ENCODE data around the gene TENM4. TPM values are rescaled to one million over a fixed set of nuclear protein-coding genes. Genes with fewer than 3 reads are reported as not detected.

TENM4 gene
- total RNA-seq, 1 experiment from 2014 or later, result 9.9 TPM

- Mint-ChIP-seq H3K27ac (ENCODE audit: low read depth, unreplicated experiment) (no peak overlapping the region), H3K9me3 (ENCODE audit: unreplicated experiment) (no peaks in the 10 kb centered on the region), H3K4me3 (ENCODE audit: unreplicated experiment) (no peak overlapping the region), H3K36me3 (ENCODE audit: insufficient read depth, unreplicated experiment) (no peaks in the 10 kb centered on the region), H3K27me3 (ENCODE audit: insufficient read depth, unreplicated experiment) (no peaks in the 10 kb centered on the region), H3K4me1 (ENCODE audit: insufficient read depth, unreplicated experiment) (no peaks in the 10 kb centered on the region)
- no peak for TF ChIP-seq CTCF (IDR thresholded peaks at IDR 0.05; ENCODE audit: unreplicated experiment)
- CTCF ChIA-PET, result interaction anchor here (0.6 to 0.9 kb wide), 2 partner anchors 22 to 31 kb away, joined by 3 read pairs; no protein-coding TSS in a partner anchor
- BruUV-seq (replicated peaks), result no TSS peak
- no peak for DNase-seq (ENCODE audit: unreplicated experiment)
- POLR2A ChIA-PET, result no interaction called here
- intact Hi-C loops (cut with micrococcal nuclease), result no loop called here
These were observed 675.9 kb downstream of the TENM4 start for GRCh38 chr11:78764946-78765345.

GRCh38 chr11:78763664-78764063 lies 677.2 kb downstream of the TENM4 start:
- H3K27ac Mint-ChIP-seq (ENCODE audit: low read depth, unreplicated experiment), result no peak overlapping the region
- intact Hi-C loops (cut with micrococcal nuclease), result no loop called here
- no peak for DNase-seq (ENCODE audit: unreplicated experiment)
- POLR2A ChIA-PET, result interaction anchor here (0.6 to 0.8 kb wide), 3 partner anchors 9 to 16 kb away, joined by 3 to 4 read pairs (median 3); no protein-coding TSS in a partner anchor
- no peak for TF ChIP-seq CTCF (IDR thresholded peaks at IDR 0.05; ENCODE audit: unreplicated experiment)
- no TSS peak for BruUV-seq (replicated peaks)
- H3K4me3 Mint-ChIP-seq (ENCODE audit: unreplicated experiment), result no peak overlapping the region
- no peaks in the 10 kb centered on the region for H3K27me3 Mint-ChIP-seq (ENCODE audit: insufficient read depth, unreplicated experiment)
- no peaks in the 10 kb centered on the region for H3K4me1 Mint-ChIP-seq (ENCODE audit: insufficient read depth, unreplicated experiment)
- H3K36me3 Mint-ChIP-seq (ENCODE audit: insufficient read depth, unreplicated experiment), result no peaks in the 10 kb centered on the region
- no peaks in the 10 kb centered on the region for H3K9me3 Mint-ChIP-seq (ENCODE audit: unreplicated experiment)
- CTCF ChIA-PET, result interaction anchor here (1.1 kb wide), 1 partner anchor 9 kb away, joined by 3 read pairs; no protein-coding TSS in a partner anchor

- Mint-ChIP-seq H3K9me3 (ENCODE audit: unreplicated experiment) (no peaks in the 10 kb centered on the region), H3K27ac (ENCODE audit: low read depth, unreplicated experiment) (no peak overlapping the region), H3K4me1 (ENCODE audit: insufficient read depth, unreplicated experiment) (no peaks in the 10 kb centered on the region), H3K36me3 (ENCODE audit: insufficient read depth, unreplicated experiment) (no peaks in the 10 kb centered on the region), H3K4me3 (ENCODE audit: unreplicated experiment) (no peak overlapping the region), H3K27me3 (ENCODE audit: insufficient read depth, unreplicated experiment) (no peaks in the 10 kb centered on the region)
- BruUV-seq (replicated peaks), result no TSS peak
- intact Hi-C loops (cut with micrococcal nuclease), result no loop called here
- no peak for DNase-seq (ENCODE audit: unreplicated experiment)
- ChIA-PET POLR2A (no interaction called here), CTCF (no interaction called here)
- no peak for TF ChIP-seq CTCF (IDR thresholded peaks at IDR 0.05; ENCODE audit: unreplicated experiment)
These were observed 678.7 kb downstream of the TENM4 start for GRCh38 chr11:78762105-78762504.

GRCh38 chr11:78759071-78759470 lies 681.8 kb downstream of the TENM4 start:
- H3K27me3 Mint-ChIP-seq (ENCODE audit: insufficient read depth, unreplicated experiment), result no peaks in the 10 kb centered on the region
- BruUV-seq (replicated peaks), result no TSS peak
- H3K4me1 Mint-ChIP-seq (ENCODE audit: insufficient read depth, unreplicated experiment), result no peaks in the 10 kb centered on the region
- H3K4me3 Mint-ChIP-seq (ENCODE audit: unreplicated experiment), result no peak overlapping the region
- H3K9me3 Mint-ChIP-seq (ENCODE audit: unreplicated experiment), result no peaks in the 10 kb centered on the region
- no peak for TF ChIP-seq CTCF (IDR thresholded peaks at IDR 0.05; ENCODE audit: unreplicated experiment)
- POLR2A ChIA-PET, result no interaction called here
- DNase-seq (ENCODE audit: unreplicated experiment), result no peak
- intact Hi-C loops (cut with micrococcal nuclease), result no loop called here
- no peaks in the 10 kb centered on the region for H3K36me3 Mint-ChIP-seq (ENCODE audit: insufficient read depth, unreplicated experiment)
- CTCF ChIA-PET, result no interaction called here
- H3K27ac Mint-ChIP-seq (ENCODE audit: low read depth, unreplicated experiment), result no peak overlapping the region

Data from MCF 10A (cell line).